OCI-LY1 (cell line): ENCODE results near the gene C3orf49.

Experiments used
- H2AFZ ChIP-seq: fragments of 200-600 bp; sonication (generic), shearing (Covaris generic); 2 replicates; pipeline ENCODE4 v1.6.0; 2014; ENCODE audit warnings: antibody characterized with exemption, mild to moderate bottlenecking, low read length
- H3F3A ChIP-seq: fragments of 200-600 bp; sonication (generic), shearing (Covaris generic); 2 replicates; pipeline ENCODE4 v1.6.0; 2014; ENCODE audit warnings: mild to moderate bottlenecking, antibody characterized with exemption, low read length, moderate library complexity; ENCODE audit not compliant: insufficient read depth
- H3K27ac ChIP-seq: fragments of 200-600 bp; sonication (generic); 2 replicates; pipeline ENCODE4 v1.5.1; 2014; ENCODE audit warnings: low read length, mixed run types, mild to moderate bottlenecking, low read depth; ENCODE audit not compliant: poor library complexity, severe bottlenecking
- H3K27me3 ChIP-seq: fragments of 200-600 bp; sonication (generic); 2 replicates; pipeline ENCODE4 v1.6.0; 2014; ENCODE audit warnings: antibody characterized with exemption, mild to moderate bottlenecking, low read length, moderate library complexity; ENCODE audit not compliant: insufficient read depth
- H3K36me3 ChIP-seq: fragments of 200-600 bp; sonication (generic); 2 replicates; pipeline ENCODE4 v1.6.1; 2014; ENCODE audit warnings: mild to moderate bottlenecking, antibody characterized with exemption, low read length, moderate library complexity, mixed read lengths; ENCODE audit not compliant: insufficient read depth
- H3K4me1 ChIP-seq: fragments of 200-600 bp; sonication (generic); 2 replicates; pipeline ENCODE4 v1.5.1; 2014; ENCODE audit warnings: mild to moderate bottlenecking, low read length, moderate library complexity; ENCODE audit not compliant: insufficient read depth, severe bottlenecking
- H3K4me2 ChIP-seq: fragments of 200-600 bp; sonication (generic), shearing (Covaris generic); 2 replicates; pipeline ENCODE4 v1.6.1; 2014; ENCODE audit warnings: low read length
- H3K4me3 ChIP-seq: fragments of 200-600 bp; sonication (generic); 2 replicates; pipeline ENCODE4 v1.5.1; 2014; ENCODE audit warnings: low read length, low read depth, mild to moderate bottlenecking, mixed read lengths; ENCODE audit not compliant: poor library complexity, severe bottlenecking
- H3K79me2 ChIP-seq: fragments of 200-600 bp; shearing (Covaris generic); 2 replicates; pipeline ENCODE4 v1.6.1; 2016; ENCODE audit warnings: mixed run types, low read length, mixed read lengths; ENCODE audit not compliant: insufficient read depth
- H3K9ac ChIP-seq: fragments of 200-600 bp; sonication (generic), shearing (Covaris generic); 2 replicates; pipeline ENCODE4 v1.6.1; 2014; ENCODE audit warnings: mild to moderate bottlenecking, low read length, mixed read lengths
- H3K9me2 ChIP-seq: fragments of 200-600 bp; sonication (generic), shearing (Covaris generic); 2 replicates; pipeline ENCODE4 v1.6.1; 2014; ENCODE audit warnings: low read depth, mild to moderate bottlenecking, low read length, mixed read lengths
- H3K9me3 ChIP-seq: fragments of 200-600 bp; shearing (Covaris generic); 2 replicates; pipeline ENCODE4 v1.6.1; 2014; ENCODE audit warnings: low read length, mixed read lengths
- H4K20me1 ChIP-seq: fragments of 200-600 bp; sonication (generic), shearing (Covaris generic); 2 replicates; pipeline ENCODE4 v1.6.0; 2016; ENCODE audit warnings: mild to moderate bottlenecking, low read length; ENCODE audit not compliant: insufficient read depth
- CTCF ChIP-seq: fragments of 200-600 bp; sonication (generic), shearing (Covaris generic); IDR thresholded peaks from 2 replicates; pipeline ENCODE4 v1.5.1; 2017; ENCODE audit warnings: mild to moderate bottlenecking, antibody characterized with exemption, low read length, moderate library complexity, mixed read lengths
- EZH2 ChIP-seq: fragments of 200-600 bp; sonication (generic), shearing (Covaris generic); IDR thresholded peaks from 2 replicates; pipeline ENCODE4 v1.8.0; 2017; ENCODE audit warnings: borderline replicate concordance, mixed run types, mild to moderate bottlenecking, antibody characterized with exemption, low read length, moderate library complexity, mixed read lengths

The C3orf49 gene

GRCh38 chr3:63817225-63817624, 1.9 kb upstream of the C3orf49 start:
- H3K9me3 ChIP-seq, result no peaks in the 10 kb centered on the region
- no peak overlapping the region for H2AFZ ChIP-seq
- no peaks in the 10 kb centered on the region for H3K79me2 ChIP-seq
- H3K4me3 ChIP-seq, result no peak overlapping the region
- no peak overlapping the region for H3K4me2 ChIP-seq
- H3K27ac ChIP-seq, result no peak overlapping the region
- no peak overlapping the region for H3K9ac ChIP-seq
- no peaks in the 10 kb centered on the region for H3K9me2 ChIP-seq
- TF ChIP-seq CTCF (no peak), EZH2 (no peak)
- H3K4me1 ChIP-seq, result no peaks in the 10 kb centered on the region
- H3K36me3 ChIP-seq, result no peaks in the 10 kb centered on the region
- no peaks in the 10 kb centered on the region for H4K20me1 ChIP-seq
- no peaks in the 10 kb centered on the region for H3K27me3 ChIP-seq
- H3F3A ChIP-seq, result no peaks in the 10 kb centered on the region

GRCh38 chr3:63818282-63819150, 583 bp upstream of the C3orf49 start:
- Histone ChIP-seq H3F3A (no peaks in the 10 kb centered on the region), H3K9me3 (no peaks in the 10 kb centered on the region), H4K20me1 (no peaks in the 10 kb centered on the region), H3K36me3 (no peaks in the 10 kb centered on the region), H3K79me2 (no peaks in the 10 kb centered on the region), H2AFZ (no peak overlapping the region), H3K27me3 (no peaks in the 10 kb centered on the region), H3K4me1 (no peaks in the 10 kb centered on the region), H3K4me2 (no peak overlapping the region), H3K9me2 (no peaks in the 10 kb centered on the region), H3K9ac (no peak overlapping the region), H3K27ac (no peak overlapping the region), H3K4me3 (no peak overlapping the region)
- peak; percentile 87 for TF ChIP-seq CTCF
- TF ChIP-seq EZH2, result no peak

- Histone ChIP-seq H3K9ac (no peak overlapping the region), H3K36me3 (peaks cover 9% of the 10 kb centered on the region; the same call in 1 of the 2 replicates)
- TF ChIP-seq CTCF (no peak), EZH2 (no peak)
Observed at GRCh38 chr3:63824309-63824708, 5.2 kb downstream of the C3orf49 start.

More at GRCh38 chr3:63824309-63824708, 5.2 kb downstream of the C3orf49 start:
- Histone ChIP-seq H3K4me1 (no peaks in the 10 kb centered on the region), H3K27ac (no peak overlapping the region), H2AFZ (no peak overlapping the region), H3K9me3 (no peaks in the 10 kb centered on the region), H3K4me3 (no peak overlapping the region), H3F3A (no peaks in the 10 kb centered on the region), H4K20me1 (no peaks in the 10 kb centered on the region), H3K79me2 (no peaks in the 10 kb centered on the region), H3K9me2 (no peaks in the 10 kb centered on the region), H3K4me2 (no peak overlapping the region), H3K27me3 (no peaks in the 10 kb centered on the region)
